Stomach smooth muscle (tissue), 2 donors: ENCODE results near the gene LAMC1.
A peak's percentile ranks its signal among the peaks of the same experiment; 100 is the strongest.

ENCODE experiments used
- H3K27ac ChIP-seq: one replicate; pipeline ENCODE4 v1.7.0; 2013; ENCODE audit warnings: mild to moderate bottlenecking, low read length, inconsistent platforms
- H3K27me3 ChIP-seq, 2 donors: one replicate each; pipeline ENCODE4 v1.7.0; 2013; ENCODE audit warnings: low read length in 2 of 2; ENCODE audit not compliant: insufficient read depth in 2 of 2, control insufficient read depth in 1 of 2
- H3K36me3 ChIP-seq, 2 donors: one replicate each; pipeline ENCODE4 v1.7.0; 2013; ENCODE audit warnings: low read length in 2 of 2; ENCODE audit not compliant: control insufficient read depth in 2 of 2, insufficient read depth in 2 of 2
- H3K4me1 ChIP-seq: one replicate; pipeline ENCODE4 v1.7.0; 2013; ENCODE audit warnings: low read length; ENCODE audit not compliant: control insufficient read depth, insufficient read depth
- H3K4me3 ChIP-seq, 2 donors: one replicate each; pipeline ENCODE4 v1.7.0; 2013; ENCODE audit warnings: low read length in 2 of 2
- H3K9ac ChIP-seq, 2 donors: one replicate each; pipeline ENCODE4 v1.7.0; 2013; ENCODE audit warnings: low read length in 2 of 2, mild to moderate bottlenecking in 1 of 2
- H3K9me3 ChIP-seq, 2 donors: one replicate each; pipeline ENCODE4 v1.7.0; 2013; ENCODE audit warnings: low read length in 2 of 2; ENCODE audit not compliant: control insufficient read depth in 2 of 2
- donor health status: healthy.
- donor health status: Pancreatic carcinoma.

LAMC1 gene

GRCh38 chr1:183129921-183130690, 106.9 kb downstream of the LAMC1 start:
- H3K4me3 ChIP-seq = no peak overlapping the region
- no peak overlapping the region for H3K9ac ChIP-seq
- H3K27ac ChIP-seq = peak overlapping the region; percentile 66
- no peaks in the 10 kb centered on the region for H3K27me3 ChIP-seq
- no peaks in the 10 kb centered on the region for H3K9me3 ChIP-seq
- H3K36me3 ChIP-seq = peaks cover 38 to 57% of the 10 kb centered on the region in 2 donors
- peaks cover 2% of the 10 kb centered on the region for H3K4me1 ChIP-seq

- Histone ChIP-seq H3K27ac (no peak overlapping the region), H3K36me3 (peaks cover 31 to 51% of the 10 kb centered on the region in 2 donors), H3K9ac (no peak overlapping the region), H3K4me1 (peaks cover 2% of the 10 kb centered on the region), H3K9me3 (no peaks in the 10 kb centered on the region), H3K27me3 (no peaks in the 10 kb centered on the region), H3K4me3 (no peak overlapping the region)
Measured at GRCh38 chr1:183131166-183131565, 107.9 kb downstream of the LAMC1 start.

GRCh38 chr1:183135336-183135735, 112.1 kb downstream of the LAMC1 start:
- Histone ChIP-seq H3K4me1 (peaks cover 8% of the 10 kb centered on the region), H3K9me3 (no peaks in the 10 kb centered on the region), H3K4me3 (no peak overlapping the region), H3K27ac (no peak overlapping the region), H3K36me3 (peaks cover 34 to 38% of the 10 kb centered on the region in 2 donors), H3K27me3 (no peaks in the 10 kb centered on the region), H3K9ac (no peak overlapping the region)

GRCh38 chr1:183137782-183138181, 114.6 kb downstream of the LAMC1 start:
- Histone ChIP-seq H3K4me3 (no peak overlapping the region), H3K36me3 (peaks cover 40 to 42% of the 10 kb centered on the region in 2 donors), H3K9ac (no peak overlapping the region), H3K9me3 (no peaks in the 10 kb centered on the region), H3K4me1 (peaks cover 6% of the 10 kb centered on the region), H3K27me3 (no peaks in the 10 kb centered on the region), H3K27ac (peak overlapping the region; percentile 46)

- Histone ChIP-seq H3K27me3 (no peaks in the 10 kb centered on the region), H3K4me1 (peaks cover 6% of the 10 kb centered on the region), H3K36me3 (peaks cover 41 to 43% of the 10 kb centered on the region in 2 donors), H3K27ac (peak overlapping the region; percentile 46), H3K9ac (no peak overlapping the region), H3K9me3 (no peaks in the 10 kb centered on the region), H3K4me3 (no peak overlapping the region)
Measured at GRCh38 chr1:183138301-183138700, 115.1 kb downstream of the LAMC1 start.

GRCh38 chr1:183139281-183139942, 116.2 kb downstream of the LAMC1 start:
- peaks cover 37 to 41% of the 10 kb centered on the region in 2 donors for H3K36me3 ChIP-seq

GRCh38 chr1:183140633-183141032, 117.4 kb downstream of the LAMC1 start:
- peaks cover 6% of the 10 kb centered on the region for H3K4me1 ChIP-seq
- H3K27me3 ChIP-seq = no peaks in the 10 kb centered on the region
- no peak overlapping the region for H3K9ac ChIP-seq
- H3K9me3 ChIP-seq = no peaks in the 10 kb centered on the region
- H3K36me3 ChIP-seq = peaks cover 33 to 34% of the 10 kb centered on the region in 2 donors
- H3K4me3 ChIP-seq = no peak overlapping the region
- peak overlapping the region; percentile 32 for H3K27ac ChIP-seq

More at GRCh38 chr1:183139281-183139942, 116.2 kb downstream of the LAMC1 start:
- no peaks in the 10 kb centered on the region for H3K9me3 ChIP-seq
- H3K27me3 ChIP-seq = no peaks in the 10 kb centered on the region
- peaks cover 6% of the 10 kb centered on the region for H3K4me1 ChIP-seq
- peak overlapping the region; percentile 53 for H3K27ac ChIP-seq
- H3K9ac ChIP-seq = peak overlapping the region in 1 of 2 donors; percentile 32
- no peak overlapping the region for H3K4me3 ChIP-seq

- no peaks in the 10 kb centered on the region for H3K27me3 ChIP-seq
- H3K36me3 ChIP-seq = peaks cover 25 to 27% of the 10 kb centered on the region in 2 donors
- H3K27ac ChIP-seq = peak overlapping the region; percentile 18
- no peaks in the 10 kb centered on the region for H3K9me3 ChIP-seq
- no peak overlapping the region for H3K9ac ChIP-seq
- H3K4me3 ChIP-seq = no peak overlapping the region
- H3K4me1 ChIP-seq = peaks cover 6% of the 10 kb centered on the region
Measured at GRCh38 chr1:183142171-183142570, 119.0 kb downstream of the LAMC1 start.

- no peak overlapping the region for H3K27ac ChIP-seq
- no peaks in the 10 kb centered on the region for H3K9me3 ChIP-seq
- no peaks in the 10 kb centered on the region for H3K27me3 ChIP-seq
- H3K4me3 ChIP-seq = no peak overlapping the region
- H3K36me3 ChIP-seq = peaks cover 18 to 19% of the 10 kb centered on the region in 2 donors
- H3K9ac ChIP-seq = no peak overlapping the region
- H3K4me1 ChIP-seq = peaks cover 9% of the 10 kb centered on the region
Measured at GRCh38 chr1:183143576-183144315, 120.5 kb downstream of the LAMC1 start.

GRCh38 chr1:183144752-183145151, 121.5 kb downstream of the LAMC1 start:
- H3K36me3 ChIP-seq = peaks cover 18 to 19% of the 10 kb centered on the region in 2 donors
- no peaks in the 10 kb centered on the region for H3K9me3 ChIP-seq
- no peak overlapping the region for H3K27ac ChIP-seq
- H3K27me3 ChIP-seq = no peaks in the 10 kb centered on the region
- no peak overlapping the region for H3K4me3 ChIP-seq
- H3K4me1 ChIP-seq = peaks cover 9% of the 10 kb centered on the region
- no peak overlapping the region for H3K9ac ChIP-seq
